ENCODE measurements around the gene CDC45. TPM values are rescaled to one million over a fixed set of nuclear protein-coding genes. Genes with fewer than 3 reads are reported as not detected.

CDC45 gene
- polyA plus RNA-seq, 1 experiment = 9.3 TPM

GRCh38 chr22:19504900-19505734 is 25.4 kb downstream of the CDC45 start:
- POLR2A ChIA-PET = no interaction called here
- Histone ChIP-seq H3K27ac (ENCODE audit: low read depth, low read length) (no peak overlapping the region), H3K27me3 (ENCODE audit: control insufficient read depth, insufficient read depth, low read length) (no peaks in the 10 kb centered on the region), H3K4me3 (ENCODE audit: low read depth, low read length) (no peak overlapping the region), H3K9me3 (ENCODE audit: control insufficient read depth, insufficient read depth, low read length) (no peaks in the 10 kb centered on the region)
- CTCF ChIA-PET = no interaction called here
- no peak for DNase-seq (ENCODE audit: low read depth, low spot score)
- no peak for TF ChIP-seq CTCF (IDR thresholded peaks at IDR 0.05; ENCODE audit: low read depth, low read length)

GRCh38 chr22:19505735-19506126 is 26.0 kb downstream of the CDC45 start:
- ChIA-PET POLR2A (no interaction called here), CTCF (no interaction called here)
- no peaks in the 10 kb centered on the region for H3K27me3 ChIP-seq (ENCODE audit: control insufficient read depth, insufficient read depth, low read length)
- no peak for TF ChIP-seq CTCF (IDR thresholded peaks at IDR 0.05; ENCODE audit: low read depth, low read length)
- no peaks in the 10 kb centered on the region for H3K9me3 ChIP-seq (ENCODE audit: control insufficient read depth, insufficient read depth, low read length)
- no peak overlapping the region for H3K4me3 ChIP-seq (ENCODE audit: low read depth, low read length)
- no peak overlapping the region for H3K27ac ChIP-seq (ENCODE audit: low read depth, low read length)
- no peak for DNase-seq (ENCODE audit: low read depth, low spot score)

GRCh38 chr22:19506212-19506611 is 26.5 kb downstream of the CDC45 start:
- Histone ChIP-seq H3K9me3 (ENCODE audit: control insufficient read depth, insufficient read depth, low read length) (no peaks in the 10 kb centered on the region), H3K27me3 (ENCODE audit: control insufficient read depth, insufficient read depth, low read length) (no peaks in the 10 kb centered on the region), H3K27ac (ENCODE audit: low read depth, low read length) (no peak overlapping the region), H3K4me3 (ENCODE audit: low read depth, low read length) (no peak overlapping the region)
- ChIA-PET CTCF (no interaction called here), POLR2A (no interaction called here)
- DNase-seq (ENCODE audit: low read depth, low spot score) = no peak
- no peak for TF ChIP-seq CTCF (IDR thresholded peaks at IDR 0.05; ENCODE audit: low read depth, low read length)

- POLR2A ChIA-PET = no interaction called here
- no peaks in the 10 kb centered on the region for H3K27me3 ChIP-seq (ENCODE audit: control insufficient read depth, insufficient read depth, low read length)
- no peak overlapping the region for H3K4me3 ChIP-seq (ENCODE audit: low read depth, low read length)
- no peak for TF ChIP-seq CTCF (IDR thresholded peaks at IDR 0.05; ENCODE audit: low read depth, low read length)
- DNase-seq (ENCODE audit: low read depth, low spot score) = no peak
- H3K27ac ChIP-seq (ENCODE audit: low read depth, low read length) = no peak overlapping the region
- H3K9me3 ChIP-seq (ENCODE audit: control insufficient read depth, insufficient read depth, low read length) = no peaks in the 10 kb centered on the region
- CTCF ChIA-PET = interaction anchor here (0.6 kb wide), 1 partner anchor 16 kb away, joined by 3 read pairs; no protein-coding TSS in a partner anchor
These were observed 27.8 kb downstream of the CDC45 start for GRCh38 chr22:19507534-19507861.

GRCh38 chr22:19508024-19508776 is 28.5 kb downstream of the CDC45 start:
- Histone ChIP-seq H3K27me3 (ENCODE audit: control insufficient read depth, insufficient read depth, low read length) (no peaks in the 10 kb centered on the region), H3K4me3 (ENCODE audit: low read depth, low read length) (no peak overlapping the region), H3K9me3 (ENCODE audit: control insufficient read depth, insufficient read depth, low read length) (no peaks in the 10 kb centered on the region), H3K27ac (ENCODE audit: low read depth, low read length) (no peak overlapping the region)
- TF ChIP-seq CTCF (IDR thresholded peaks at IDR 0.05; ENCODE audit: low read depth, low read length) = no peak
- ChIA-PET CTCF (no interaction called here), POLR2A (no interaction called here)
- no peak for DNase-seq (ENCODE audit: low read depth, low spot score)

Measured in AG04450 (cell line).